HG02840 (cell line): ENCODE measurements around the gene CABP5.

Experiments used
- ATAC-seq: cut with Tn5 transposase; IDR thresholded peaks from one replicate; pipeline ENCODE4 v1.9.1; 2021; ENCODE audit warnings: mild to moderate bottlenecking, moderate library complexity, moderate number of reproducible peaks; ENCODE audit not compliant: unreplicated experiment, low FRiP score

CABP5 gene

GRCh38 chr19:48033604-48034003 lies 10.3 kb downstream of the CABP5 start:
- ATAC-seq, result no peak

- no peak for ATAC-seq
Measured at GRCh38 chr19:48030073-48030472, 13.8 kb downstream of the CABP5 start.

- ATAC-seq, result no peak
Measured at GRCh38 chr19:48029431-48029830, 14.4 kb downstream of the CABP5 start.

- no peak for ATAC-seq
Measured at GRCh38 chr19:48025480-48025879, 18.4 kb downstream of the CABP5 start.

- no peak for ATAC-seq
Measured at GRCh38 chr19:48023518-48023917, 20.4 kb downstream of the CABP5 start.

- no peak for ATAC-seq
Measured at GRCh38 chr19:48023011-48023410, 20.9 kb downstream of the CABP5 start.

- no peak for ATAC-seq
Measured at GRCh38 chr19:48020686-48021085, 23.2 kb downstream of the CABP5 start.

GRCh38 chr19:48010932-48011758 lies 32.7 kb downstream of the CABP5 start:
- ATAC-seq, result no peak

- no peak for ATAC-seq
Measured at GRCh38 chr19:48006762-48007161, 37.1 kb downstream of the CABP5 start.

GRCh38 chr19:48004236-48004635 lies 39.6 kb downstream of the CABP5 start:
- no peak for ATAC-seq

GRCh38 chr19:48000846-48001245 lies 43.0 kb downstream of the CABP5 start:
- no peak for ATAC-seq

- ATAC-seq, result no peak
Measured at GRCh38 chr19:47998800-47999199, 45.1 kb downstream of the CABP5 start.

- no peak for ATAC-seq
Measured at GRCh38 chr19:47996230-47996727, 47.6 kb downstream of the CABP5 start.

- ATAC-seq, result no peak
Measured at GRCh38 chr19:47994209-47994802, 49.6 kb downstream of the CABP5 start, which contains the start of gene ELSPBP1. ELSPBP1 (plus strand) TSS chr19:47994632; CDS start chr19:48008668, 14,036 bp downstream.

- no peak for ATAC-seq
Measured at GRCh38 chr19:47992070-47992469, 51.8 kb downstream of the CABP5 start, which contains the start of gene BSPH1. BSPH1 (minus strand) TSS chr19:47992170; CDS start chr19:47992081, 89 bp downstream.

GRCh38 chr19:47991191-47991808 lies 52.6 kb downstream of the CABP5 start:
- no peak for ATAC-seq
